ENCODE data around the gene LPP. TPM values are rescaled to one million over a fixed set of nuclear protein-coding genes. Genes with fewer than 3 reads are reported as not detected.

Gene LPP
- polyA plus RNA-seq, 1 donor (not counting 4 experiments of a cell fraction or from before 2014, with no cell fraction given) = 16.0 TPM

GRCh38 chr3:188870431-188870830 lies 716.5 kb downstream of the LPP start:
- FAIRE-seq (no peak), DNase-seq (ENCODE audit: low read depth, low spot score) (no peak)

DNA sequence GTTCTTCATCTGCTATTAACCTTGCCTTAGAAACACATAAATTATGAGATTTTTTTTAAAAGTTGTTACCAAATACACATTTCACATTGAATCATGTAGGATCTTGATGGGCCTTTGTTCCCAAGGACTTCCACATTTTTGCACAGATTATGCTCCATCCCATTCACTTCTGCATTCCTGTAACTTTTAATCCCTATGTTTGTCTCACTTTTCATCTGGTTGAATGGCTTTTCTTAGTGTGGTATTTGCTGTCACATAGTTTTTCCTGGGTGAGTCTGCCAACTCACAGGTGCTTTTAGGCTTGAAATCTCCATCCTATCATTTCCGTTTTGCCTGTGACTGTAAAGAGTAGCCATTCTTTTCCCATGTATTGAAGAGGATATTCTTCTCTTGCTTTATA lies 720.6 kb downstream of the LPP start:
- Histone ChIP-seq H3K9me1 (ENCODE audit: control insufficient read depth, extremely low read depth, insufficient read depth, low read length) (no peaks in the 10 kb centered on the region), H4K20me1 (ENCODE audit: control insufficient read depth, extremely low read depth, insufficient read depth, low read length) (no peaks in the 10 kb centered on the region), H3K4me1 (ENCODE audit: control insufficient read depth, extremely low read depth, insufficient read depth, low read length) (no peaks in the 10 kb centered on the region), H3K4me2 (ENCODE audit: control insufficient read depth, extremely low read depth, insufficient read depth, low read depth, low read length) (no peak overlapping the region), H3K36me3 (ENCODE audit: control insufficient read depth in 2 of 2, extremely low read depth in 1 of 2, insufficient read depth in 2 of 2, low read length in 2 of 2) (peaks cover 0 to 4% of the 10 kb centered on the region in 2 experiments), H3K27me3 (ENCODE audit: control insufficient read depth, extremely low read depth, insufficient read depth, low read length) (no peaks in the 10 kb centered on the region), H3K79me2 (ENCODE audit: control insufficient read depth, insufficient read depth, low read length) (no peaks in the 10 kb centered on the region), H3K27ac (ENCODE audit: control insufficient read depth, insufficient read depth, low read length) (no peak overlapping the region), H2AFZ (ENCODE audit: control insufficient read depth, low read length) (no peak overlapping the region), H3K9me3 (ENCODE audit: control insufficient read depth, low read depth, low read length) (no peaks in the 10 kb centered on the region), H3K9ac (ENCODE audit: control insufficient read depth, extremely low read depth, insufficient read depth, low read length) (no peak overlapping the region), H3K4me3 (ENCODE audit: control insufficient read depth in 2 of 3, extremely low read depth in 1 of 3, insufficient read depth in 2 of 3, low read depth in 1 of 3, low read length in 3 of 3) (no peak overlapping the region)
- TF ChIP-seq, protein P1, sequence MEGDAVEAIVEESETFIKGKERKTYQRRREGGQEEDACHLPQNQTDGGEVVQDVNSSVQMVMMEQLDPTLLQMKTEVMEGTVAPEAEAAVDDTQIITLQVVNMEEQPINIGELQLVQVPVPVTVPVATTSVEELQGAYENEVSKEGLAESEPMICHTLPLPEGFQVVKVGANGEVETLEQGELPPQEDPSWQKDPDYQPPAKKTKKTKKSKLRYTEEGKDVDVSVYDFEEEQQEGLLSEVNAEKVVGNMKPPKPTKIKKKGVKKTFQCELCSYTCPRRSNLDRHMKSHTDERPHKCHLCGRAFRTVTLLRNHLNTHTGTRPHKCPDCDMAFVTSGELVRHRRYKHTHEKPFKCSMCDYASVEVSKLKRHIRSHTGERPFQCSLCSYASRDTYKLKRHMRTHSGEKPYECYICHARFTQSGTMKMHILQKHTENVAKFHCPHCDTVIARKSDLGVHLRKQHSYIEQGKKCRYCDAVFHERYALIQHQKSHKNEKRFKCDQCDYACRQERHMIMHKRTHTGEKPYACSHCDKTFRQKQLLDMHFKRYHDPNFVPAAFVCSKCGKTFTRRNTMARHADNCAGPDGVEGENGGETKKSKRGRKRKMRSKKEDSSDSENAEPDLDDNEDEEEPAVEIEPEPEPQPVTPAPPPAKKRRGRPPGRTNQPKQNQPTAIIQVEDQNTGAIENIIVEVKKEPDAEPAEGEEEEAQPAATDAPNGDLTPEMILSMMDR (optimal IDR thresholded peaks at IDR 0.05 in 1 of 3, IDR thresholded peaks at IDR 0.05 in 1 of 3, conservative IDR thresholded peaks at IDR 0.05 in 1 of 3; ENCODE audit: extremely low read depth in 1 of 3, insufficient read depth in 2 of 3, low read length in 3 of 3) = no peak
- no peak for TF ChIP-seq EZH2 (IDR thresholded peaks at IDR 0.05; ENCODE audit: low read length)
- FAIRE-seq (no peak), DNase-seq (ENCODE audit: low read depth, low spot score) (no peak)
- dilution Hi-C loops (cut with MboI; ENCODE audit: extremely low pct_ligation_motif_present, low sequenced_read_pairs) = no loop called here

More at GRCh38 chr3:188870431-188870830, 716.5 kb downstream of the LPP start:
- H4K20me1 ChIP-seq (ENCODE audit: control insufficient read depth, extremely low read depth, insufficient read depth, low read length) = no peaks in the 10 kb centered on the region
- H3K36me3 ChIP-seq (ENCODE audit: control insufficient read depth in 2 of 2, extremely low read depth in 1 of 2, insufficient read depth in 2 of 2, low read length in 2 of 2) = peaks cover 0 to 12% of the 10 kb centered on the region in 2 experiments
- H3K9ac ChIP-seq (ENCODE audit: control insufficient read depth, extremely low read depth, insufficient read depth, low read length) = no peak overlapping the region
- H3K27ac ChIP-seq (ENCODE audit: control insufficient read depth, insufficient read depth, low read length) = no peak overlapping the region
- H3K9me3 ChIP-seq (ENCODE audit: control insufficient read depth, low read depth, low read length) = no peaks in the 10 kb centered on the region
- no peak overlapping the region for H3K4me3 ChIP-seq (ENCODE audit: control insufficient read depth in 2 of 3, extremely low read depth in 1 of 3, insufficient read depth in 2 of 3, low read depth in 1 of 3, low read length in 3 of 3)
- no peak for TF ChIP-seq EZH2 (IDR thresholded peaks at IDR 0.05; ENCODE audit: low read length)
- TF ChIP-seq, protein P1 (optimal IDR thresholded peaks at IDR 0.05 in 1 of 3, IDR thresholded peaks at IDR 0.05 in 1 of 3, conservative IDR thresholded peaks at IDR 0.05 in 1 of 3; ENCODE audit: extremely low read depth in 1 of 3, insufficient read depth in 2 of 3, low read length in 3 of 3) = no peak
- no peaks in the 10 kb centered on the region for H3K27me3 ChIP-seq (ENCODE audit: control insufficient read depth, extremely low read depth, insufficient read depth, low read length)
- no peaks in the 10 kb centered on the region for H3K79me2 ChIP-seq (ENCODE audit: control insufficient read depth, insufficient read depth, low read length)
- peaks cover 6% of the 10 kb centered on the region for H3K4me1 ChIP-seq (ENCODE audit: control insufficient read depth, extremely low read depth, insufficient read depth, low read length)
- no peak overlapping the region for H3K4me2 ChIP-seq (ENCODE audit: control insufficient read depth, extremely low read depth, insufficient read depth, low read depth, low read length)
- dilution Hi-C loops (cut with MboI; ENCODE audit: extremely low pct_ligation_motif_present, low sequenced_read_pairs) = no loop called here
- no peaks in the 10 kb centered on the region for H3K9me1 ChIP-seq (ENCODE audit: control insufficient read depth, extremely low read depth, insufficient read depth, low read length)
- no peak overlapping the region for H2AFZ ChIP-seq (ENCODE audit: control insufficient read depth, low read length)

Data from keratinocyte (primary cell).